ENCODE data around the gene ZFYVE9. TPM values are rescaled to one million over a fixed set of nuclear protein-coding genes. Genes with fewer than 3 reads are reported as not detected.

Gene ZFYVE9
- polyA plus RNA-seq, 3 donors, result 0.09 TPM; not detected in 2

- H3K9ac ChIP-seq (ENCODE audit: insufficient read depth, low read length, poor library complexity, severe bottlenecking), result no peak overlapping the region
- H3K9me3 ChIP-seq (replicated peaks in 1 of 2; ENCODE audit: control insufficient read depth in 1 of 2, insufficient read depth in 1 of 2, low read length in 2 of 2), result peaks cover 0 to 4% of the 10 kb centered on the region in 2 donors
- H3K27ac Mint-ChIP-seq, result peak overlapping the region in 1 of 7 donors; percentile 42
- intact Hi-C loops (cut with micrococcal nuclease), result no loop called here
- H3K36me3 Mint-ChIP-seq, result no peaks in the 10 kb centered on the region
- no peaks in the 10 kb centered on the region for H3K4me1 ChIP-seq (ENCODE audit: control insufficient read depth in 1 of 2, insufficient read depth in 2 of 2, low read length in 2 of 2)
- H4K20me1 ChIP-seq (ENCODE audit: insufficient read depth, low read length), result no peaks in the 10 kb centered on the region
- H3K9me3 Mint-ChIP-seq, result peaks cover 0 to 4% (median 0%) of the 10 kb centered on the region in 7 donors
- no peak overlapping the region for H3K4me3 ChIP-seq (replicated peaks in 1 of 3; ENCODE audit: low read depth in 2 of 3, low read length in 3 of 3)
- peaks cover 6 to 11% (median 6%) of the 10 kb centered on the region in 3 donors for H3K27me3 Mint-ChIP-seq (ENCODE audit: low read depth in 3 of 3)
- DNase-seq, result no peak
- no peak overlapping the region for H3K4me2 ChIP-seq (replicated peaks; ENCODE audit: extremely low read depth, low read length, poor library complexity, severe bottlenecking)
- no peak overlapping the region for H3K4me3 Mint-ChIP-seq
- 100% methylated on average over 2 of the region's 2 CpGs for WGBS (ENCODE audit: insufficient coverage)
- H3K4me1 Mint-ChIP-seq, result no peaks in the 10 kb centered on the region
- H3K27ac ChIP-seq (ENCODE audit: low read depth in 1 of 2, low read length in 2 of 2), result no peak overlapping the region
- no peaks in the 10 kb centered on the region for H3K27me3 ChIP-seq (ENCODE audit: control insufficient read depth in 2 of 2, insufficient read depth in 2 of 2, low read length in 2 of 2)
- no peak overlapping the region for H2AFZ ChIP-seq (ENCODE audit: insufficient read depth, low read depth, low read length, poor library complexity, severe bottlenecking)
- no peaks in the 10 kb centered on the region for H3K79me2 ChIP-seq (ENCODE audit: insufficient read depth, low read length)
- no peaks in the 10 kb centered on the region for H3K36me3 ChIP-seq (replicated peaks in 1 of 2; ENCODE audit: control insufficient read depth in 1 of 2, insufficient read depth in 2 of 2, low read length in 2 of 2)
- TF ChIP-seq, protein P1, sequence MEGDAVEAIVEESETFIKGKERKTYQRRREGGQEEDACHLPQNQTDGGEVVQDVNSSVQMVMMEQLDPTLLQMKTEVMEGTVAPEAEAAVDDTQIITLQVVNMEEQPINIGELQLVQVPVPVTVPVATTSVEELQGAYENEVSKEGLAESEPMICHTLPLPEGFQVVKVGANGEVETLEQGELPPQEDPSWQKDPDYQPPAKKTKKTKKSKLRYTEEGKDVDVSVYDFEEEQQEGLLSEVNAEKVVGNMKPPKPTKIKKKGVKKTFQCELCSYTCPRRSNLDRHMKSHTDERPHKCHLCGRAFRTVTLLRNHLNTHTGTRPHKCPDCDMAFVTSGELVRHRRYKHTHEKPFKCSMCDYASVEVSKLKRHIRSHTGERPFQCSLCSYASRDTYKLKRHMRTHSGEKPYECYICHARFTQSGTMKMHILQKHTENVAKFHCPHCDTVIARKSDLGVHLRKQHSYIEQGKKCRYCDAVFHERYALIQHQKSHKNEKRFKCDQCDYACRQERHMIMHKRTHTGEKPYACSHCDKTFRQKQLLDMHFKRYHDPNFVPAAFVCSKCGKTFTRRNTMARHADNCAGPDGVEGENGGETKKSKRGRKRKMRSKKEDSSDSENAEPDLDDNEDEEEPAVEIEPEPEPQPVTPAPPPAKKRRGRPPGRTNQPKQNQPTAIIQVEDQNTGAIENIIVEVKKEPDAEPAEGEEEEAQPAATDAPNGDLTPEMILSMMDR (IDR thresholded peaks at IDR 0.05), result no peak
Observed at GRCh38 chr1:52162947-52163346, 21.1 kb downstream of the ZFYVE9 start.

DNA sequence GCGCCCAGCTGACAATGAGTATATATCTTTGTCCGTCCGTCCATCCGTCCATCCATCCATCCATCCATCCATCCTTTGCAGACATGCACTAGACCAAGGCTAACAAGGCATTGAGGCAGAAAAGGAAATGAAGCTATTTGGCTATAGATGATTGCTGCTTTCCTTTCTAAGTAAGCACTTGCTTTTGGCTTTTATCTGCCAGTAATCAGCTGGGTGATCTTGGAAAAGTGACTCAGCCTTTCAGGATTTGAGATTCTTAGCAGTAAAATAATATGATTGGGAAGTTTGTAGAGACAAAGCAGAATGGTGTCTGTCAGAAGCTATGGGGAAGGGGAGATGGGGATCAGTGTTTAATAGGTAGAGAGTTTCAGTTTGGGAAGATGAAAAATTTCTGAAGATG is 22.7 kb downstream of the ZFYVE9 start:
- no peaks in the 10 kb centered on the region for H3K4me1 Mint-ChIP-seq
- no peaks in the 10 kb centered on the region for H4K20me1 ChIP-seq (ENCODE audit: insufficient read depth, low read length)
- WGBS (ENCODE audit: insufficient coverage), result no CpG with 5 or more reads among the region's 4 CpGs
- no peak overlapping the region for H3K27ac ChIP-seq (ENCODE audit: low read depth in 1 of 2, low read length in 2 of 2)
- H3K27me3 Mint-ChIP-seq (ENCODE audit: low read depth in 3 of 3), result peaks cover 3 to 9% (median 5%) of the 10 kb centered on the region in 3 donors
- H2AFZ ChIP-seq (ENCODE audit: insufficient read depth, low read depth, low read length, poor library complexity, severe bottlenecking), result no peak overlapping the region
- no peaks in the 10 kb centered on the region for H3K9me3 Mint-ChIP-seq
- H3K36me3 ChIP-seq (replicated peaks in 1 of 2; ENCODE audit: control insufficient read depth in 1 of 2, insufficient read depth in 2 of 2, low read length in 2 of 2), result no peaks in the 10 kb centered on the region
- H3K9ac ChIP-seq (ENCODE audit: insufficient read depth, low read length, poor library complexity, severe bottlenecking), result no peak overlapping the region
- TF ChIP-seq, protein P1 (IDR thresholded peaks at IDR 0.05), result no peak
- no peak overlapping the region for H3K4me3 Mint-ChIP-seq
- H3K27ac Mint-ChIP-seq, result no peak overlapping the region
- no peaks in the 10 kb centered on the region for H3K9me3 ChIP-seq (replicated peaks in 1 of 2; ENCODE audit: control insufficient read depth in 1 of 2, insufficient read depth in 1 of 2, low read length in 2 of 2)
- no peaks in the 10 kb centered on the region for H3K4me1 ChIP-seq (ENCODE audit: control insufficient read depth in 1 of 2, insufficient read depth in 2 of 2, low read length in 2 of 2)
- H3K79me2 ChIP-seq (ENCODE audit: insufficient read depth, low read length), result no peaks in the 10 kb centered on the region
- intact Hi-C loops (cut with micrococcal nuclease), result no loop called here
- H3K4me2 ChIP-seq (replicated peaks; ENCODE audit: extremely low read depth, low read length, poor library complexity, severe bottlenecking), result no peak overlapping the region
- no peaks in the 10 kb centered on the region for H3K36me3 Mint-ChIP-seq
- H3K27me3 ChIP-seq (ENCODE audit: control insufficient read depth in 2 of 2, insufficient read depth in 2 of 2, low read length in 2 of 2), result no peaks in the 10 kb centered on the region
- H3K4me3 ChIP-seq (replicated peaks in 1 of 3; ENCODE audit: low read depth in 2 of 3, low read length in 3 of 3), result no peak overlapping the region
- DNase-seq, result no peak
